ENCODE measurements around the gene MDGA2. TPM values are rescaled to one million over a fixed set of nuclear protein-coding genes. Genes with fewer than 3 reads are reported as not detected.

Gene MDGA2
- total RNA-seq, 2 donors from 2014 or later: not detected

DNA sequence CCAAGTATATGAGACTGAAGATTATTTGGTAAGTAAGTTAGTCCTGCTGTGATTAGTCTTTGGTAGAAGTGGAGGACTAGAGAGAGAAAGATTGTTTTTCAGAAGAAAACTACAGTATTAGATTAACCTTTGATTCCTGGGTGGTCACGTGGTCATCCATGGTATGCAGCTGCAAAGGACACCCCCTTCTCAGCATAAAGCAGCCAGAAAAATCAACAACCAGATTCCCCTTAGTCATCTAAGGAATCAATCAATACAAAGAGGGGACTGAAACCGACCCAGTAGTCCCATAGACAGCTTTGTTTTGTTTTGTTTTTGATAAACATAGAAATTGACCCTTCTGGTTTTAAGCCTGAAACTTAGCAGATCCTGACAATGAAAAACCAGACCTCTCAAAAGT is 30.3 kb upstream of the MDGA2 start:
- no peaks in the 10 kb centered on the region for H3K36me3 ChIP-seq
- H3K4me3 ChIP-seq: no peak overlapping the region
- H3K9me3 ChIP-seq: no peaks in the 10 kb centered on the region
- no peaks in the 10 kb centered on the region for H3K27me3 ChIP-seq
- TF ChIP-seq, protein P1, sequence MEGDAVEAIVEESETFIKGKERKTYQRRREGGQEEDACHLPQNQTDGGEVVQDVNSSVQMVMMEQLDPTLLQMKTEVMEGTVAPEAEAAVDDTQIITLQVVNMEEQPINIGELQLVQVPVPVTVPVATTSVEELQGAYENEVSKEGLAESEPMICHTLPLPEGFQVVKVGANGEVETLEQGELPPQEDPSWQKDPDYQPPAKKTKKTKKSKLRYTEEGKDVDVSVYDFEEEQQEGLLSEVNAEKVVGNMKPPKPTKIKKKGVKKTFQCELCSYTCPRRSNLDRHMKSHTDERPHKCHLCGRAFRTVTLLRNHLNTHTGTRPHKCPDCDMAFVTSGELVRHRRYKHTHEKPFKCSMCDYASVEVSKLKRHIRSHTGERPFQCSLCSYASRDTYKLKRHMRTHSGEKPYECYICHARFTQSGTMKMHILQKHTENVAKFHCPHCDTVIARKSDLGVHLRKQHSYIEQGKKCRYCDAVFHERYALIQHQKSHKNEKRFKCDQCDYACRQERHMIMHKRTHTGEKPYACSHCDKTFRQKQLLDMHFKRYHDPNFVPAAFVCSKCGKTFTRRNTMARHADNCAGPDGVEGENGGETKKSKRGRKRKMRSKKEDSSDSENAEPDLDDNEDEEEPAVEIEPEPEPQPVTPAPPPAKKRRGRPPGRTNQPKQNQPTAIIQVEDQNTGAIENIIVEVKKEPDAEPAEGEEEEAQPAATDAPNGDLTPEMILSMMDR (IDR thresholded peaks at IDR 0.05): no peak
- H3K27ac ChIP-seq: no peak overlapping the region
- no peaks in the 10 kb centered on the region for H3K4me1 ChIP-seq
- no peak for DNase-seq (ENCODE audit: low spot score)

DNA sequence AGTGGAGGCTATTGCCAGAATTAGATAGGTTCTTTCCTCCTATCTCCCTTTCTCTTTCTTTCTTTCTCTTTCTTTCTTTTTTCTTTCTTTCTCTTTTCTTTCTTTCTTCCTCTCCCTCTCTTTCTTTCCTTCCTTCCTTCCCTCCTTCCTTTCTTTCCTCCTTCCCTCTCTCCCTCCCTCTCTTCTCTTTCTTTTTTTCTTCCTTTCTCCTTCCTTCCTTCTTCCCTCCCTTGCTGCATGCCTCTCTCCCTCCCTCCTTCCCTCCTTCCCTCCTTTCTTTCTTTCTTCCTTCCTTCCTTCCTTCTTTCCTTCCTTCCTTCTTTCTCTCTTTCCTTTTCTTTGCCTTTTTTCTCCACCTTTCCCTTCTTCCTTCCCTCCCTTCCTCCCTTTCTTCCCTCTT is 16.4 kb upstream of the MDGA2 start:
- peaks cover 0 to 4% of the 10 kb centered on the region in 2 donors for H3K9me3 ChIP-seq
- TF ChIP-seq, protein P1 (IDR thresholded peaks at IDR 0.05): no peak
- H3K4me3 ChIP-seq: no peak overlapping the region
- DNase-seq (ENCODE audit: low spot score): no peak
- no peaks in the 10 kb centered on the region for H3K4me1 ChIP-seq
- no peaks in the 10 kb centered on the region for H3K36me3 ChIP-seq
- no peak overlapping the region for H3K27ac ChIP-seq
- H3K27me3 ChIP-seq: no peaks in the 10 kb centered on the region

DNA sequence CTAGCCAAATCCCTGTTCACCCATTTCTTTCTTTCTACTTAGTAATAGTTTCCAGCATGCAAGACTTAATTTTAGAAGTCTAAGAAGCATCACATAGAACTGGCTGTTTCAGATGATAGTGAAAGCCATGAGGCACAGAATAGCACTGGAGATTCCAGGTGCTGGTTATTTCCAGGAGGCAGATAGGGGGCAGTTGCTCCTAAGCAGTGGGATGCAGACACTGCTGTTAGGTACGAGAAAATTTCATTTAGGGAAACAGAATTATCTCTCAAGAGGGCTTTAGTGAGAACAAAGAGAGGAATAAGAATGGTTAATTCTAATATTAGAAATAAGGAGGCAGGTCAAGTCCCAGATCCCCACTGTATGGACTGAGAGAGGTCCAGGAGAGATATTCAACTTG is 3.6 kb upstream of the MDGA2 start:
- Histone ChIP-seq H3K36me3 (no peaks in the 10 kb centered on the region), H3K4me3 (no peak overlapping the region), H3K27ac (no peak overlapping the region), H3K9me3 (no peaks in the 10 kb centered on the region), H3K27me3 (peaks cover 0 to 11% of the 10 kb centered on the region in 2 donors), H3K4me1 (peaks cover 0 to 21% of the 10 kb centered on the region in 2 donors)
- no peak for DNase-seq (ENCODE audit: low spot score)
- TF ChIP-seq, protein P1 (IDR thresholded peaks at IDR 0.05): no peak

DNA sequence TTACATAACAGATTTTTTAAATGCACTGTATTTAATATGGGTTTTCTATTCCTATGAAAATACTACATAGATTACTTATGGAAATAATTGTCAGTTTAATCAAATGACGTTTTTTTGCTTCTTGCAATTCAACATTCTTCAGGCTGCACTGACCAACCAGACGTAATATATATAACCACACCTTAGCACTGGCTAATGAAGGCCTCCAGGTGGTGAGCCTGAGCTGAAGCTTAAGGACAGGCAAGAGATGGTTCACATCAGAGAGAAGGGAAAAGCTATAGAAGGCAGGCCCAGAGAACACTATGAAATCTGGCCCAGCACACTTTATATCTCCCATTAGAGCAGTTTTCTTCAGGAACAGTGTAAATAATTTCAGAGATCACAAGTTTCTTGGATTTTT is 2.8 kb upstream of the MDGA2 start:
- Histone ChIP-seq H3K9me3 (no peaks in the 10 kb centered on the region), H3K4me3 (no peak overlapping the region), H3K27me3 (peaks cover 0 to 11% of the 10 kb centered on the region in 2 donors), H3K36me3 (no peaks in the 10 kb centered on the region), H3K4me1 (peaks cover 0 to 25% of the 10 kb centered on the region in 2 donors), H3K27ac (no peak overlapping the region)
- DNase-seq (ENCODE audit: low spot score): no peak
- TF ChIP-seq, protein P1 (IDR thresholded peaks at IDR 0.05): no peak

DNA sequence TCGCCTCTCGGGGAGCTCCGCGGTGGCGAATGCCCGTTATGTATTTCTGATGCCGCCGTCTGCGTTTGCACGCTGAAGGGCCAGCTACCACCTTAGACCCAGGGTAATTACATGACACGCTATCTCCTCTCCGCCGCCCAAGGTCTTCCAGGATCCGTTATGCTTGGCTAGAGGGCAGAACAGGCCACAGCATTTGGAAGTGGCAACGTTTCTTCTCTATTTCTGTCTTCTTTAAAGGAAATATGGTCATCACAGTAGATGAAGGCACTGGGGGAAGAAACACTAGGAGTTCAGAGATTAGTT is 861 bp upstream of the MDGA2 start:
- Histone ChIP-seq H3K27ac (no peak overlapping the region), H3K36me3 (no peaks in the 10 kb centered on the region), H3K4me1 (peaks cover 0 to 25% of the 10 kb centered on the region in 2 donors), H3K9me3 (no peaks in the 10 kb centered on the region), H3K27me3 (peaks cover 0 to 11% of the 10 kb centered on the region in 2 donors), H3K4me3 (peak overlapping the region in 1 of 2 donors; percentile 31)
- DNase-seq (ENCODE audit: low spot score): no peak
- TF ChIP-seq, protein P1 (IDR thresholded peaks at IDR 0.05): no peak
